H4 (cell line): ENCODE measurements around the gene BIVM. TPM values are rescaled to one million over a fixed set of nuclear protein-coding genes. Genes with fewer than 3 reads are reported as not detected.
"Not testable (repeated sequence)": the region's sequence is repeated elsewhere in the genome, so short reads cannot be mapped to it uniquely, and the experiment has no call there.

Experiments
- DNase-seq: peaks from one replicate; pipeline ENCODE4 v3.0.0-alpha.2; 2015; ENCODE audit warnings: low spot score
- total RNA-seq: library from RNA; depleted of rRNA; stranded (reverse); fragments of >200 nt; shearing (Covaris generic); gene quantifications from 2 replicates; pipeline ENCODE4 v1.2.3, GENCODE V29; 2014; rRNA removed

Gene BIVM, protein sequence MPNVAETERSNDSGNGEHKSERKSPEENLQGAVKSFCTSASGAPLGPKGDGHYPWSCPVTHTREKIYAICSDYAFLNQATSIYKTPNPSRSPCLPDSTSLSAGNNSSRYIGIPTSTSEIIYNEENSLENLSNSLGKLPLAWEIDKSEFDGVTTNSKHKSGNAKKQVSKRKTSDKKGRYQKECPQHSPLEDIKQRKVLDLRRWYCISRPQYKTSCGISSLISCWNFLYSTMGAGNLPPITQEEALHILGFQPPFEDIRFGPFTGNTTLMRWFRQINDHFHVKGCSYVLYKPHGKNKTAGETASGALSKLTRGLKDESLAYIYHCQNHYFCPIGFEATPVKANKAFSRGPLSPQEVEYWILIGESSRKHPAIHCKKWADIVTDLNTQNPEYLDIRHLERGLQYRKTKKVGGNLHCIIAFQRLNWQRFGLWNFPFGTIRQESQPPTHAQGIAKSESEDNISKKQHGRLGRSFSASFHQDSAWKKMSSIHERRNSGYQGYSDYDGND
- 1.4 and 6.3 TPM in 2 replicates for total RNA-seq

DNA sequence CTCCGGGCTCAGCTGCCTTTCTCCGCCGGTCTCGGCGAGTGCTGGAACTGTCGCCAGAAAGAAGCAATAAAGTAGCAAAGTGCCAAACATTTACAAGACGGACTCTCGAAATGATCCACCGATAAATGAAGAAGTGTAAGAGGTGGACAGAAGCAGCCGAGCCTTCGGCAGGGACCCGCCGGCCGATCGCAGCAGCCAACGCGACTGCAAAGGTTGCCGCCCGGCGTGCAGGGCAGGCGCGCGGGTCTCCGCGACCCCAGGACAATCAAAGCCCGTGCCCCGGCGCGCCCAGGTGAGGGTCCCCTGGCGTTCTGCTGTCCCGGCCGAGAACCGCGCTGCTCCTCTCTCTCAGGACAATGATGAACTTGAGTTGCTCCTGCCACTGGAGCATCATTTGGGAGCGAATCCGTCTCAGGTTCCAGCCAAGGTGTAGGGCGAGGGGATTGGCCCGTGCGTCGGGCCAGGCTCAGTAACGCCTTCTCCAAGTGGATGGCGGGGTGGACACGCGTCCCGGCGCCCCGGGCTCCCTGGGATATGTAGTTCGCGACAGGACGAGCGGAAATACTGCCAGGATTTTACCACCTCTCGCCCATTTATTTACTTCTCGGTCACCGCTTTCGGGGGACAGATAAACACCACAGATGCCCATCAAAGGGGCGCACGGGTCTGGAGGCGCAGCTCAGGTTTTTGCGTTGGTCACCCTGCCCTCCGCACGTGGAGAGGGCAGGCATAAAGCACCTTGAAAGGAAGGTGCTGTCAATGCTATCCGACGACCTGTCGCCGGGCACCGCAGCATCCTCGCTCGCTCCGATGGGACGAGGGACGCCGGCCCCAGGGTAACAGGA, at the start of gene BIVM, which contains the start of gene POGLUT2:
Gene BIVM, plus strand, starts transcription at position 539 of the 845 bp plus-strand sequence. CDS start 8,149 bp downstream, outside the sequence.
Gene POGLUT2, minus strand, starts transcription at position 396 of the 845 bp plus-strand sequence. Its CDS starts 306 bp downstream, at position 90.
- DNase-seq: peak; percentile 79

GRCh38 chr13:102751886-102752285, 47.0 kb upstream of the BIVM start:
- no peak for DNase-seq

DNA sequence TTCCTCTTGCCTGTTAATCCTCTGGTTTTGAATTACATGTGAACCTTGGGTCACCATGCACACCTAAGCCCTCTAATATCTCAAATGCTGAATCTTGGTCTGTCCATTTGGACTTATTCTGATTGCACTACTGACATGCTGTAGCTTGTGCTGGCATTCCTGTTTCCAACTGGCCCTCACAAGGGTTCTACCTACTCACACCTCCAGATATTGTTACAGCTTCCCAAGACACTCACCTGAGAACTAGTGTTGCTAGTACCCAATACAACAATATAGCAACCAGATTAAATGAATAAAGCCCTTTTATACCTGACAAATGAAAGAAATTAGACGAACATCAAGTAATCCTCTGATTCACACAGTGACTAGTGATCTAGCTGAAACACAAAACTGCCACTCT, 41.9 kb upstream of the BIVM start:
- no peak for DNase-seq

DNA sequence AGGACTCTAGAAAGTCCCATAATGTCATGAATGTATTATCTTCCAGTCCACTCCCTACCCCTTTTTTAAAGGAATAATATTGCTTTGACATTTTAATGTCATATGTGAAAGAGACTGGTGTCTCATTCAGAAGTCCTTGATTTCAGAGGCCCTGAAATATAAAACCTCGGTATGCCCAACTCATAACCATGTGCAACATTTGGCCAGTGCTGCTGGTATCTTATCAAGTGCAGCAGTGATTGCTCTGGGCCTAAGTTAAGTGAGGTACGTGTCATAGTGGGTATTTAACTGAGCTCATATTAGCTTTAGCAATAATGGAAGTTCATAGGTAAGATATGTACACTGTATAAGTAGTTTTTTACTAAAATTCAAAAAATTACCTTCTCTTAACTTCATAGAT, 40.1 kb upstream of the BIVM start:
- no peak for DNase-seq

- no peak for DNase-seq
These were observed 37.8 kb upstream of the BIVM start for GRCh38 chr13:102761071-102761470.

GRCh38 chr13:102763741-102764140, 35.2 kb upstream of the BIVM start:
- no peak for DNase-seq

- no peak for DNase-seq
These were observed 30.0 kb upstream of the BIVM start for GRCh38 chr13:102768909-102769308.

- no peak for DNase-seq
These were observed 29.2 kb upstream of the BIVM start for GRCh38 chr13:102769679-102770078.

DNA sequence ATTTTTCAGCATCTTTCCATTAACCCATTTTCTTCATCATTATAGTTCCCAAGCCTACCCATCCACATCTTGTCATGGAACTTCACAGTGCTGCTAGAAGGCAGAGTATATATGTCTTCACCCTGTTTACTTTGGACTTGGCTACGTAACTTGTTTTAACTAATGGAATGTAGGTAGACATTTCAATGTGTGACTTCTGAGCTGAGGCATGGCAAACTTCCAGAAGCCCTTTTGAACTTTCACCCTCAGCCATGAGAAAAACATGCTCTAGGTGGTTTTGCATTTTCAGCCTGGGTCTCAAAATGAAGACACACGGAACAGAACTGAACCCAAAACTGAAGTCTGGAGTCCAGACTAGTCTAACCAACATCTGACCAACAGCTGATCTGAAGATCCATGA, 28.5 kb upstream of the BIVM start:
- DNase-seq: no peak

GRCh38 chr13:102771298-102772041, 27.4 kb upstream of the BIVM start:
- DNase-seq: no peak

DNA sequence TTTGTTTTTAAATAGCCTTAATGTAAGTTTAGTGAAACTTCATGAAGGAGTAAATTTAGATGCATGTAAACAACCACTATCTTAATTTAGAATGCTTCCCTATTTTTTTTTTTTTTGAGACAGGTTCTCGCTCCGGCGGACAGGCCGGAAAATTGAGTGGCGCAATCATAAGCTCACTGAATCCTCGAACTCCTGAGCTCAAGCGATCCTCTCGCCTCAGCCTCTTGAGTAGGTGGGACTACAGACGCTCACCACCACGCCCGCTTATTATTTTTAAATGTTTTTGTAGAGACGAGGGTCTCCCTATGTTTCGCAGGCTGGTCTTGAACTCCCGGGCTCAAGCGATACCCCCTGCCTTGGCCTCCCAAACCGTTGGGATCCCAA, 26.9 kb upstream of the BIVM start:
- DNase-seq: no peak

- peak; percentile 45 for DNase-seq
These were observed 25.3 kb upstream of the BIVM start, which contains the start of gene TEX30 for GRCh38 chr13:102773441-102774213. TEX30 (minus strand) TSS chr13:102773786; CDS start chr13:102770026, 3,760 bp downstream.

DNA sequence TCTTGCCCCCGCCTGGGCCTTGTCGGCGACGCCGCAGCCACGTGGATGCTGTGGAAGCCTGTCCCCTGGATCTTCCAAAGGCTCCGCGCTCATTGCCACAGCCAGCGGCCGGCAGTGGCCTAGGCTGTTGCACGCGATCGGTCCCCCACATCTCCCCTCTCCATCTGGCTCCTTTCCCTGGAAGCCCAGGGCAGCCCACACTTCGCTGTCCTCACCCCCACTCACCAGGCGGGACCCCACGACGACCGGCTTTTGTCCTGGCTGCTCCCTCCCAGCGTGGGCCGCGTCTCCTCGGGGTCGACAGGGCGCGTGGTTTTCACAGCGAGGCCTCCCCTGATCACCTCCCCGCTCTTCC, 24.7 kb upstream of the BIVM start:
- no peak for DNase-seq

DNA sequence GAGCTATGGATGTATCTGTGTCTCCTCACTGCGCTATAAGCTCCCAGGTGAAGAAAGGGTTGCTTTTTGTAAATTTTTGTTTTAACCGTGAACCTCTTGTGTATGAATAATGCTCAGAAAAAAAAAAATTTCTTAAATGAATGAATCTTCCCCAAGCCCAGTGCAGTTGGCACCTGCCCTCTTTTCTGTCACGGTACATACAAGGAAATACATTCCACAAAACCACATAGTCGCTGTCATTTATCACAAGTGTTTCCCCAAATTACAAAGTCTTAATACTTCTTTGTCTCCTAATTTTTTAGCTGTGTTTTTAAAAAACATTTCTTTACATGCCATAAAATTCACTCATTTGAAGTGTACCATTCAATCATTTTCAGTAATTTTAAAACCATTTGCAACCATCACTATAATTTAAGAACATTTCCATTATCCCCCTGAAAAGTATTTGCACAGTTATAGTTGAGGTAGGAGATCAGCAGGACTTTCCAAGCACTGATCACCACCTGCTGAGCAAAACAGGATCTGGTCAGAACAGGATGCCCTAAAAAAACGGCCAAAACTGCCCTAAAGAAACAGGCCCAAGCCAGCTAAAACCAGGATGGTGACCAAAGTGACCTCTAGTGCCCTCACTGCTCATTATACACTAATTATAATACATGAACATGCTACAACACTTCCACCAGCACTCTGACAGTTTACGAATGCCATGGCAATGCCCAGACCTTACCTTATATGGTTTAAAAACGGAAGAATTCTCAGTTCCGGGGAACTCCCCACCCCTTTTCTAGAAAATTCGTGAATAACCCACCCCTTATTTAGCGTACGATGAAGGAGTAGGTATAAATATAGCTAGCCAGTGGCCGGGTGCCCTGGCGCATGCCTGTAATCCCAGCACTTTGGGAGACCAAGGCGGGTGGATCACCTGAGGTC, 24.1 kb upstream of the BIVM start:
- DNase-seq: no peak

DNA sequence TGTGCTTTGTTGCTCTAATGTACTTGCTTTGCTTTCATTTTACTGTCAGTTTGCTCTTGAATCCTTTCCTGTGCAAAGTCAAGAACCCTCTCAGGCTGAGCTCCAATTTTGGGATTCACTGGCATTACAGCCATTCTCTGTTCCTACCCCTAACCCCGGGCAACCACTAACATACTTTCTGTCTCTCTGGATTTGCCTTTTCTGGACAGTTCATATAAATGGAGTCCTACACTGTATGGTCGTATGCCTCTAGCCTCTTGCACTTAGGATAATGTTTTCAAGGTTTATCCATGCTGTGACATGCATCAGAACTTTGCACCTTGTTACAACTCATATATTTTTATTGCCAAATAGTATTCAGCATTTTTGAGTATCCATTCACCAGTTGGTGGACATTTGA, 22.6 kb upstream of the BIVM start:
- DNase-seq: no peak

DNA sequence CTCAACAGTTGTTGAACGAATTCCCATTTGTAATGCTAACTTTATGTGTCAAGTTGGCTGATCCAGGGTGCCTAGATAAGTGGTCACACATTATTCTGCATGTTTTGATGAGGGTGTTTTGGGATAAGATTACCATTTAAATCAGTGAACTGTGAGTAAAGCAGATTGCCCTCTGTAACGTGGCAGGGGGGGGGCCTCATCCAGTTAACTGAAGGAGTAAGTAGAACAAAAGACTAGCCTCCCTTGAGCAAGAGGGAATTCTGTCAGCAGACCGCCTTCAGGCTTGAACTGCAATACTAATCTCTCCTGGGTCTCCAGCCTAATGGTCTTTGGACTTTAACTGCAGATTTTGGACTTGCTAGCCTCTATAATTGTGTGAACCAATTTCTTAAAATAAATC, 21.2 kb upstream of the BIVM start:
- DNase-seq: no peak

DNA sequence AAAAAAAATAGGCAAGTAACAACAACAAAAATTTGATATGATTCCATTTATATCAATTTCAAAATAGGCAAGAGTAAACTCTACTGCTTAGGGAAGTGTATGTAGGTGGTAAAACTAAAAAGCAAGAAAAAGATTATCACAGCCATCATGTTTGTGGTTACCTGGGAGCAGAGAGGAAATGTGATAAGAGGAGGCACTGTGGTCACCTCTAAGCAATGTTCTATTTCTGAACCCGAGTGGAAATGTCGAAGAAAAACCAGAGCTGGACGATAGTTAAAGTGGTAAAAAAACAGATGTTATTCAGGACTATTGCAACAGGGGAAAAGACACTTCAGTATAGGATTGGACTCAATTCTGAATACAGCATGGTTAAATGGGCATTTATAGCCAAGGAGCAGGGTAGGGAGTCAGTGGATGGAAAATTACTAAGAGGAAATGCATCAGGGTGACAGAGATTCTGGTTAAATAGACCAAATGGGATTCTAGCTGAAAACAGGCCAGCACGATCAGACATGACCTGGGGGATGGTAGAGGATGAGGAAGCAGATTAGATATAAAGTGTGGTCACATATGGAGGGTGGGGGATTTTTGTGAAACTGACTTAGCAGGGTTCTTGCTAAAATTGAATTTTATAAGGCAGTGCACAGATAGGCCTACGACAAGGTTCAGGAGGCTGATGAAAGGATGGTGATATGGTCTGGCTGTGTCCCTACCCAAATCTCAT, 19.3 kb upstream of the BIVM start:
- no peak for DNase-seq

- not testable (repeated sequence) for DNase-seq
These were observed 18.3 kb upstream of the BIVM start for GRCh38 chr13:102780656-102781055.

DNA sequence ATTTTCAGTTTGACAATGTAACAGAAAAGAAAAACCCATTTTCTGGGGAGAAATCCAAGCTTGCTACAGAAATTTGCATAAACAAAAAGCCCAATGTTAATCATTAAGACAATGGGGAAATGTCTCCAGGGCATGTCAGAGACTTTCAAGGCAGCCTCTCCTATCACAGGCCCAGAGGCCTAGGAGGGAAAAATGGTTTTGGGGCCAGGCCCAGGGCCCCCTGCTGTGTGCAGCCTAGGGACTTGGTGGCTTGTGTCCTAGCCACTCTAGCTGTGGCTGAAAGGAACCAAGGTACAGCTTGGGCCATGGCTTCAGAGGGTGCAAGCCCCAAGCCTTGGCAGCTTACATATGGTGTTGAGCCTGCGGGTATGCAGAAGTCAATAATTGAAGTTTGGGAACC, 17.3 kb upstream of the BIVM start:
- no peak for DNase-seq
